K562 (cell line): ENCODE data around the gene ZNRF1. TPM values are rescaled to one million over a fixed set of nuclear protein-coding genes. Genes with fewer than 3 reads are reported as not detected.
A peak's percentile ranks its signal among the peaks of the same experiment; 100 is the strongest.

Source experiments
- DPF2 ChIP-seq: fragments of 450-650 bp; IDR thresholded peaks from 2 replicates; pipeline ENCODE4 v1.6.1; 2016
- MAFK ChIP-seq: IDR thresholded peaks from 2 replicates; pipeline ENCODE4 v1.6.1; 2011; ENCODE audit warnings: low read length, improper control_type of control experiment
- POLR2A ChIP-seq: fragments of 450-650 bp; conservative IDR thresholded peaks from 2 replicates; pipeline ENCODE4 v1.6.1; 2016
- REST ChIP-seq, 2 experiments: fragments of 450-650 bp; formaldehyde crosslinking in 1 of 2; IDR thresholded peaks; 2 replicates each; pipeline versions ENCODE4 v1.4.0 to v1.6.1; 2014 to 2020; ENCODE audit warnings: mild to moderate bottlenecking in 2 of 2, borderline replicate concordance in 1 of 2, low read depth in 1 of 2
- TAF7 ChIP-seq: fragments of 450-650 bp; IDR thresholded peaks from 2 replicates; pipeline ENCODE4 v1.6.1; 2016; ENCODE audit warnings: missing genetic modification characterization, missing compliant biosample characterization
- ZNF444 ChIP-seq: fragments of 250-450 bp; sonication (Bioruptor Pico); IDR thresholded peaks from 2 replicates; pipeline ENCODE4 v1.4.0; 2020; ENCODE audit warnings: mild to moderate bottlenecking, moderate library complexity
- polyA plus RNA-seq, 8 experiments: library from polyadenylated mRNA; depleted of rRNA in 4 of 8; stranded (reverse) in 5 of 8; unstranded in 3 of 8; fragments of >200 nt; fragmentation: Nextera tagmentation in 2 of 8; fragmentation: Illumina TruSeq in 1 of 8; extraction: Ambion mirVana in 2 of 8; extraction: Trizol in 1 of 8; gene quantifications; 2 replicates each; pipeline versions ENCODE4 v1.2.1 to v1.2.3, GENCODE V29; 2011 to 2014; ENCODE audit warnings: inconsistent platforms in 1 of 8, missing spikeins in 1 of 8
- total RNA-seq, 7 experiments: library from RNA; depleted of rRNA in 6 of 7; stranded (reverse); fragments of >200 nt in 6 of 7; fragmentation: Illumina TruSeq in 2 of 7; extraction: Trizol in 2 of 7; gene quantifications; 2 replicates each; pipeline versions ENCODE4 v1.2.1 to v1.2.3, GENCODE V29; 2011 to 2021; ENCODE audit warnings: low replicate concordance in 1 of 7
- TF ChIP-seq, protein P1 (sequence below): fragments of 250-450 bp; sonication (Bioruptor Pico); IDR thresholded peaks from 2 replicates; pipeline ENCODE4 v1.4.0; 2020; ENCODE audit warnings: mild to moderate bottlenecking, moderate library complexity
- TF ChIP-seq, protein P2 (sequence below): sonication (generic); formaldehyde crosslinking; IDR thresholded peaks from 2 replicates; pipeline ENCODE4 v1.8.1; 2023; ENCODE audit warnings: mild to moderate bottlenecking, missing genetic modification reagents
- TF ChIP-seq, protein P3 (sequence below), 2 experiments: fragments of 450-650 bp; IDR thresholded peaks; 2 replicates each; pipeline ENCODE4 v1.6.1; 2016
- TF ChIP-seq, protein P4 (sequence below): sonication (generic); formaldehyde crosslinking; IDR thresholded peaks from 2 replicates; pipeline ENCODE4 v1.8.0; 2023; ENCODE audit warnings: mild to moderate bottlenecking, missing genetic modification reagents

ZNRF1 gene
- total and polyA plus RNA-seq, 9 of the 15 experiments (the other 6 are each of a cell fraction or from before 2014, with no cell fraction given), result 9.5 to 37.7 (median 20.0) TPM

DNA sequence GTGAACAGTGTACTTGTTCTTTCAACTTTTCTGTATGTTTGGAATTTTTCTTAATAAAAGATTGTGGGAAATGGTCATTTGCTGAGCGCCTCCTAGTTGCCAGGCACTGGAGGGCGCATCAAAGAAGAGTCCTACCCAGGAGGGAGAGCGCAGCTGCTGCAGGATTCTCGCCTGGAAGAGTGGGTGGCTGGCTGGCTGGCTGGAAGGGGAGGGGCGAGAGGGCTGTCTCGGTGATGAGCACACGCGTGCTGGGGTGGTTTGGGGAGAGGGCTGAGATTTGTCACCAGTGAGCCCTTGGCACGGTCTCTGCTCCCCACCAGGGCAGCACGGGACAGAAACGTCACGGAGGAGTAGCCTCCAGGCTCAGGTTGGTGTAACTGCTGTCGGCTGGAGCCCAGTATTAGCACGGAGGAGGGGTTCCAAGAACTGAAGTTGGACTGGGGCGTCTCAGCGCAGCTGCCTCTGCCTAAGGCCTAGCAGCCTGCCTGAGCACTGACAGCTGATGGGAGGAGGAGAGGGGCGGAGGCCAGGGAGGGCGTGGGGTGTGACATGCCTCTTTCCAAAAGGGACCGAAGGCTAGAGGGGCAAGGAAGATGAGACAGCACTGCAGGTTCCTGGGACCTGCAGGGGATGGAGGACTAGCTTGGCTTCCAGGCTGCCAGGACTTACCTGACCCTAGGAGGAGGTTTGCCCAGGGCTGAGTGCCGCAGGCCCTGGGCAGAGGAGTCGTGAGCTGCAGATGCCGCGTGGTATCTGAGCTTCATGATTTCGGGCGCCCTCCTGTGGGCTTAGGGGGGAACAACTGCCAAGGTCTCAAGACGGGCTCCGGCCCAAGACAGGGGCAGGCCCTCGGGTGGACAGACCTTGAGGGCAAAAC is 112.1 kb downstream of the ZNRF1 start (continued):
- peak; percentile 92 for TF ChIP-seq REST (IDR thresholded peaks at IDR 0.05; ENCODE audit: borderline replicate concordance)
- no peak for TF ChIP-seq REST (CRISPR knock-in tag; IDR thresholded peaks at IDR 0.05; ENCODE audit: low read depth)
- no peak for TF ChIP-seq TAF7 (tag)
- TF ChIP-seq, protein P1, sequence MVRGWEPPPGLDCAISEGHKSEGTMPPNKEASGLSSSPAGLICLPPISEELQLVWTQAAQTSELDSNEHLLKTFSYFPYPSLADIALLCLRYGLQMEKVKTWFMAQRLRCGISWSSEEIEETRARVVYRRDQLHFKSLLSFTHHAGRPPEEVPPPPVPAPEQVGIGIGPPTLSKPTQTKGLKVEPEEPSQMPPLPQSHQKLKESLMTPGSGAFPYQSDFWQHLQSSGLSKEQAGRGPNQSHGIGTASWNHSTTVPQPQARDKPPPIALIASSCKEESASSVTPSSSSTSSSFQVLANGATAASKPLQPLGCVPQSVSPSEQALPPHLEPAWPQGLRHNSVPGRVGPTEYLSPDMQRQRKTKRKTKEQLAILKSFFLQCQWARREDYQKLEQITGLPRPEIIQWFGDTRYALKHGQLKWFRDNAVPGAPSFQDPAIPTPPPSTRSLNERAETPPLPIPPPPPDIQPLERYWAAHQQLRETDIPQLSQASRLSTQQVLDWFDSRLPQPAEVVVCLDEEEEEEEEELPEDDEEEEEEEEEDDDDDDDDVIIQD (CRISPR knock-in tag), result no peak
- TF ChIP-seq ZNF444 (CRISPR knock-in tag), result no peak
- TF ChIP-seq, protein P2, sequence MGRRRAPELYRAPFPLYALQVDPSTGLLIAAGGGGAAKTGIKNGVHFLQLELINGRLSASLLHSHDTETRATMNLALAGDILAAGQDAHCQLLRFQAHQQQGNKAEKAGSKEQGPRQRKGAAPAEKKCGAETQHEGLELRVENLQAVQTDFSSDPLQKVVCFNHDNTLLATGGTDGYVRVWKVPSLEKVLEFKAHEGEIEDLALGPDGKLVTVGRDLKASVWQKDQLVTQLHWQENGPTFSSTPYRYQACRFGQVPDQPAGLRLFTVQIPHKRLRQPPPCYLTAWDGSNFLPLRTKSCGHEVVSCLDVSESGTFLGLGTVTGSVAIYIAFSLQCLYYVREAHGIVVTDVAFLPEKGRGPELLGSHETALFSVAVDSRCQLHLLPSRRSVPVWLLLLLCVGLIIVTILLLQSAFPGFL, result no peak
- peak; percentile 53; the same call in 1 of the 2 replicates for TF ChIP-seq DPF2
- no peak for TF ChIP-seq MAFK
- TF ChIP-seq, protein P3, sequence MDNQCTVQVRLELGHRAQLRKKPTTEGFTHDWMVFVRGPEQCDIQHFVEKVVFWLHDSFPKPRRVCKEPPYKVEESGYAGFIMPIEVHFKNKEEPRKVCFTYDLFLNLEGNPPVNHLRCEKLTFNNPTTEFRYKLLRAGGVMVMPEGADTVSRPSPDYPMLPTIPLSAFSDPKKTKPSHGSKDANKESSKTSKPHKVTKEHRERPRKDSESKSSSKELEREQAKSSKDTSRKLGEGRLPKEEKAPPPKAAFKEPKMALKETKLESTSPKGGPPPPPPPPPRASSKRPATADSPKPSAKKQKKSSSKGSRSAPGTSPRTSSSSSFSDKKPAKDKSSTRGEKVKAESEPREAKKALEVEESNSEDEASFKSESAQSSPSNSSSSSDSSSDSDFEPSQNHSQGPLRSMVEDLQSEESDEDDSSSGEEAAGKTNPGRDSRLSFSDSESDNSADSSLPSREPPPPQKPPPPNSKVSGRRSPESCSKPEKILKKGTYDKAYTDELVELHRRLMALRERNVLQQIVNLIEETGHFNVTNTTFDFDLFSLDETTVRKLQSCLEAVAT (IDR thresholded peaks at IDR 0.05), result peak in 1 of 2 experiments; percentile 22; a peak in 1 of 4 replicates
- TF ChIP-seq POLR2A, result peak; percentile 25; the same call in 1 of the 2 replicates
- TF ChIP-seq, protein P4, sequence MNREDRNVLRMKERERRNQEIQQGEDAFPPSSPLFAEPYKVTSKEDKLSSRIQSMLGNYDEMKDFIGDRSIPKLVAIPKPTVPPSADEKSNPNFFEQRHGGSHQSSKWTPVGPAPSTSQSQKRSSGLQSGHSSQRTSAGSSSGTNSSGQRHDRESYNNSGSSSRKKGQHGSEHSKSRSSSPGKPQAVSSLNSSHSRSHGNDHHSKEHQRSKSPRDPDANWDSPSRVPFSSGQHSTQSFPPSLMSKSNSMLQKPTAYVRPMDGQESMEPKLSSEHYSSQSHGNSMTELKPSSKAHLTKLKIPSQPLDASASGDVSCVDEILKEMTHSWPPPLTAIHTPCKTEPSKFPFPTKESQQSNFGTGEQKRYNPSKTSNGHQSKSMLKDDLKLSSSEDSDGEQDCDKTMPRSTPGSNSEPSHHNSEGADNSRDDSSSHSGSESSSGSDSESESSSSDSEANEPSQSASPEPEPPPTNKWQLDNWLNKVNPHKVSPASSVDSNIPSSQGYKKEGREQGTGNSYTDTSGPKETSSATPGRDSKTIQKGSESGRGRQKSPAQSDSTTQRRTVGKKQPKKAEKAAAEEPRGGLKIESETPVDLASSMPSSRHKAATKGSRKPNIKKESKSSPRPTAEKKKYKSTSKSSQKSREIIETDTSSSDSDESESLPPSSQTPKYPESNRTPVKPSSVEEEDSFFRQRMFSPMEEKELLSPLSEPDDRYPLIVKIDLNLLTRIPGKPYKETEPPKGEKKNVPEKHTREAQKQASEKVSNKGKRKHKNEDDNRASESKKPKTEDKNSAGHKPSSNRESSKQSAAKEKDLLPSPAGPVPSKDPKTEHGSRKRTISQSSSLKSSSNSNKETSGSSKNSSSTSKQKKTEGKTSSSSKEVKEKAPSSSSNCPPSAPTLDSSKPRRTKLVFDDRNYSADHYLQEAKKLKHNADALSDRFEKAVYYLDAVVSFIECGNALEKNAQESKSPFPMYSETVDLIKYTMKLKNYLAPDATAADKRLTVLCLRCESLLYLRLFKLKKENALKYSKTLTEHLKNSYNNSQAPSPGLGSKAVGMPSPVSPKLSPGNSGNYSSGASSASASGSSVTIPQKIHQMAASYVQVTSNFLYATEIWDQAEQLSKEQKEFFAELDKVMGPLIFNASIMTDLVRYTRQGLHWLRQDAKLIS (CRISPR knock-in tag), result no peak
